Mesenchymal stem cell (in vitro differentiated cells and primary cell): ENCODE measurements around the gene DMGDH.

Source experiments
- DNase-seq: peaks from one replicate; pipeline ENCODE4 v3.0.0-alpha.2; 2013
- H2AFZ ChIP-seq: one replicate; pipeline ENCODE4 v1.6.1; 2013; ENCODE audit warnings: low read depth, mild to moderate bottlenecking, control low read depth, inconsistent platforms, low read length, moderate library complexity
- H2AK5ac ChIP-seq: 2 replicates; pipeline ENCODE4 v1.6.1; 2013; ENCODE audit warnings: low read length, moderate library complexity, mild to moderate bottlenecking, inconsistent platforms; ENCODE audit not compliant: severe bottlenecking
- H2BK120ac ChIP-seq: one replicate; pipeline ENCODE4 v1.6.1; 2013; ENCODE audit warnings: low read depth, mild to moderate bottlenecking, inconsistent platforms, low read length, moderate library complexity
- H2BK12ac ChIP-seq, 2 experiments: one replicate each; pipeline ENCODE4 v1.6.1; 2013; ENCODE audit warnings: inconsistent platforms in 2 of 2, low read length in 2 of 2, mild to moderate bottlenecking in 2 of 2, moderate library complexity in 2 of 2, control low read depth in 1 of 2
- H2BK15ac ChIP-seq: one replicate; pipeline ENCODE4 v1.6.1; 2013; ENCODE audit warnings: mild to moderate bottlenecking, low read depth, inconsistent platforms; ENCODE audit not compliant: poor library complexity, severe bottlenecking
- H2BK5ac ChIP-seq: 2 replicates; pipeline ENCODE4 v1.6.1; 2013; ENCODE audit warnings: low read depth, mild to moderate bottlenecking, low read length, control low read depth, inconsistent platforms; ENCODE audit not compliant: poor library complexity, severe bottlenecking
- H3K14ac ChIP-seq, 2 experiments: one replicate each; pipeline ENCODE4 v1.6.1; 2013; ENCODE audit warnings: inconsistent platforms in 2 of 2, low read length in 2 of 2, control low read depth in 1 of 2, mild to moderate bottlenecking in 1 of 2, moderate library complexity in 1 of 2
- H3K18ac ChIP-seq, 2 experiments: one replicate each; pipeline ENCODE4 v1.6.1; 2013; ENCODE audit warnings: inconsistent platforms in 2 of 2, low read length in 2 of 2, control low read depth in 1 of 2, low read depth in 1 of 2, mild to moderate bottlenecking in 1 of 2
- H3K23ac ChIP-seq, 2 experiments: one replicate each; pipeline ENCODE4 v1.6.1; 2013; ENCODE audit warnings: inconsistent platforms in 2 of 2, low read length in 2 of 2, mild to moderate bottlenecking in 2 of 2, moderate library complexity in 2 of 2, control low read depth in 1 of 2
- H3K27ac ChIP-seq: 2 replicates; pipeline ENCODE4 v1.5.1; 2013; ENCODE audit warnings: mild to moderate bottlenecking, moderate library complexity, low read length, control low read depth, inconsistent platforms; ENCODE audit not compliant: poor library complexity, severe bottlenecking
- H3K27me3 ChIP-seq, 2 experiments: 2 replicates each; pipeline versions ENCODE4 v1.6.1 to v1.7.0; 2013; ENCODE audit warnings: low read length in 2 of 2, mild to moderate bottlenecking in 2 of 2, moderate library complexity in 2 of 2, control low read depth in 1 of 2, inconsistent platforms in 1 of 2; ENCODE audit not compliant: control insufficient read depth in 1 of 2, insufficient read depth in 1 of 2
- H3K36me3 ChIP-seq, 2 experiments: 2 replicates each; pipeline versions ENCODE4 v1.6.1 to v1.7.0; 2013; ENCODE audit warnings: low read length in 2 of 2, control low read depth in 1 of 2, inconsistent platforms in 1 of 2, low read depth in 1 of 2, mild to moderate bottlenecking in 1 of 2; ENCODE audit not compliant: insufficient read depth in 2 of 2, control insufficient read depth in 1 of 2
- H3K4ac ChIP-seq, 2 experiments: one replicate each; pipeline ENCODE4 v1.6.1; 2013; ENCODE audit warnings: inconsistent platforms in 2 of 2, low read length in 2 of 2, mild to moderate bottlenecking in 2 of 2, moderate library complexity in 2 of 2, control low read depth in 1 of 2, low read depth in 1 of 2
- H3K4me1 ChIP-seq: 2 replicates; pipeline ENCODE4 v1.6.1; 2013; ENCODE audit warnings: low read depth, low read length, control low read depth; ENCODE audit not compliant: control insufficient read depth, insufficient read depth
- H3K4me2 ChIP-seq: 2 replicates; pipeline ENCODE4 v1.6.1; 2013; ENCODE audit warnings: low read length, mild to moderate bottlenecking, inconsistent platforms; ENCODE audit not compliant: poor library complexity, severe bottlenecking
- H3K4me3 ChIP-seq, 2 experiments: 2 replicates each; pipeline versions ENCODE4 v1.5.1 to v1.7.0; 2013; ENCODE audit warnings: low read length in 2 of 2, mild to moderate bottlenecking in 2 of 2, control low read depth in 1 of 2, low read depth in 1 of 2; ENCODE audit not compliant: insufficient read depth in 1 of 2
- H3K79me1 ChIP-seq: replicated peaks from 2 replicates; pipeline ENCODE4 v1.6.1; 2013; ENCODE audit warnings: mild to moderate bottlenecking, control low read depth, low read length, inconsistent platforms; ENCODE audit not compliant: poor library complexity, severe bottlenecking
- H3K9ac ChIP-seq: 2 replicates; pipeline ENCODE4 v1.7.0; 2013; ENCODE audit warnings: mild to moderate bottlenecking, low read length, moderate library complexity
- H3K9me3 ChIP-seq: 2 replicates; pipeline ENCODE4 v1.7.0; 2013; ENCODE audit warnings: mild to moderate bottlenecking, low read length; ENCODE audit not compliant: control insufficient read depth
- H4K8ac ChIP-seq: one replicate; pipeline ENCODE4 v1.6.1; 2013; ENCODE audit warnings: inconsistent platforms, mild to moderate bottlenecking, low read length, moderate library complexity
- H4K91ac ChIP-seq: one replicate; pipeline ENCODE4 v1.6.1; 2013; ENCODE audit warnings: mild to moderate bottlenecking, low read length, inconsistent platforms
- WGBS: methylation state at CpG from one replicate; pipeline ENCODE4 v1.1.7; 2013; ENCODE audit warnings: mixed read lengths; 5-methylcytosine and 5-hydroxymethylcytosine counted together

The DMGDH gene

DNA sequence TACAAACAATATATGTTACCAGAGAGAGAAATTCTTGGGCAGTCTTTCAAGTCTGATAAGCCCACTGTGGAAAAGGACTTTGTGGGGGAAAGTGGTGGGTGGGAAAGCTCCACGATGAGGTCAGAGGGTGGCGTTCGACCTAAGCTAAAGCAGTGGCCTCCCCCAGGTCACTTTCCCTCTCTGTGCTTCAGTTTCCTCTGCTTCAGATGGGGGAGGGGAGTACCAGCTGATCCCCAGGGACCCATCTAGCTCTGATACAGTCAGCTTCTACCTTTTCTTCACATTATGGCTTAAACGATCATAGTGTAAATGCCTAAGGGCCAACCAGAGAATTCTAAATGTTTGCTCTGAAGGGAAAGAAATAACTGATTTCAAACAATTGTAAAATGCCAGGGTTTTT, 47.7 kb downstream of the DMGDH start:
- Histone ChIP-seq H3K27ac (no peak overlapping the region), H2BK120ac (no peak overlapping the region), H3K4me3 (no peak overlapping the region), H3K14ac (no peak overlapping the region), H2BK12ac (no peak overlapping the region), H3K27me3 (no peaks in the 10 kb centered on the region), H3K9me3 (no peaks in the 10 kb centered on the region), H3K4me2 (no peak overlapping the region), H3K36me3 (no peaks in the 10 kb centered on the region), H3K9ac (peak overlapping the region; percentile 80), H3K4ac (no peak overlapping the region), H4K8ac (peak overlapping the region; percentile 52), H2AK5ac (peak overlapping the region; percentile 35), H3K23ac (no peak overlapping the region), H3K18ac (peak overlapping the region in 1 of 2 experiments; percentile 37), H3K4me1 (peaks cover 3% of the 10 kb centered on the region), H2BK5ac (no peak overlapping the region), H2BK15ac (no peak overlapping the region), H3K79me1 (no peaks in the 10 kb centered on the region), H4K91ac (no peak overlapping the region), H2AFZ (no peak overlapping the region)
- WGBS: 56% methylated on average over 4 of the region's 4 CpGs
- no peak for DNase-seq

GRCh38 chr5:79020861-79021561, 48.5 kb downstream of the DMGDH start:
- peaks cover 3% of the 10 kb centered on the region for H3K4me1 ChIP-seq
- H2AFZ ChIP-seq: no peak overlapping the region
- no peak overlapping the region for H3K23ac ChIP-seq
- no peaks in the 10 kb centered on the region for H3K79me1 ChIP-seq
- H2BK5ac ChIP-seq: no peak overlapping the region
- peak overlapping the region in 1 of 2 experiments; percentile 55 for H3K4me3 ChIP-seq
- no peak overlapping the region for H2BK15ac ChIP-seq
- H2AK5ac ChIP-seq: no peak overlapping the region
- H3K18ac ChIP-seq: no peak overlapping the region
- no peak overlapping the region for H2BK120ac ChIP-seq
- peak overlapping the region; percentile 80 for H3K9ac ChIP-seq
- no peaks in the 10 kb centered on the region for H3K27me3 ChIP-seq
- peak overlapping the region; percentile 53 for H3K27ac ChIP-seq
- no peaks in the 10 kb centered on the region for H3K9me3 ChIP-seq
- no peak overlapping the region for H4K8ac ChIP-seq
- WGBS: 34% methylated on average over 13 of the region's 14 CpGs
- H2BK12ac ChIP-seq: no peak overlapping the region
- H4K91ac ChIP-seq: no peak overlapping the region
- peak; percentile 65 for DNase-seq
- H3K14ac ChIP-seq: no peak overlapping the region
- H3K36me3 ChIP-seq: no peaks in the 10 kb centered on the region
- H3K4ac ChIP-seq: no peak overlapping the region
- no peak overlapping the region for H3K4me2 ChIP-seq

- Histone ChIP-seq H3K27ac (no peak overlapping the region), H3K18ac (no peak overlapping the region), H3K4me2 (no peak overlapping the region), H3K4me3 (no peak overlapping the region), H2AK5ac (no peak overlapping the region), H2BK5ac (no peak overlapping the region), H3K36me3 (no peaks in the 10 kb centered on the region), H3K4me1 (no peaks in the 10 kb centered on the region), H3K14ac (no peak overlapping the region), H2BK15ac (no peak overlapping the region), H4K91ac (no peak overlapping the region), H3K9ac (no peak overlapping the region), H2AFZ (no peak overlapping the region), H2BK12ac (no peak overlapping the region), H3K9me3 (peaks cover 4% of the 10 kb centered on the region), H2BK120ac (no peak overlapping the region), H3K4ac (no peak overlapping the region), H4K8ac (no peak overlapping the region), H3K23ac (no peak overlapping the region), H3K27me3 (no peaks in the 10 kb centered on the region), H3K79me1 (no peaks in the 10 kb centered on the region)
- DNase-seq: no peak
- WGBS: 80% methylated on average over 2 of the region's 2 CpGs
These were observed 54.8 kb downstream of the DMGDH start for GRCh38 chr5:79014631-79015030.

DNA sequence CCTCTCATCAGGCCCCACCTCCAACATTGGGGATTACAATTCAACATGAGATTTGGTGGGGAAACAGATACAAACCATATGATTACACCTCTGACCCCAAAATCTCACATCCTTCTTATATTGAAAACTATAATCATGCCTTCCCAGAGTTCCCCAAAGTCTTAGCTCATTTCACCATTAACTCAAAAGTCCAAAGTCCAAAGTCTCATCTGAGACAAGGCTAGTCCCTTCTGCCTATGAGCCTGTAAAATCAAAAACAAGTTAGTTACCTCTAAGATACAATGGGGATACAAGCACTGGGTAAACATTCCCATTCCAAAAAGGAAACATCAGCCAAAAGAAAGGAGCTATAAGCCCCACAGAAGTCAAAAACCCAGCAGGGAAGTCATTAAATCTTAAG, 57.6 kb downstream of the DMGDH start:
- Histone ChIP-seq H3K14ac (no peak overlapping the region), H3K27ac (no peak overlapping the region), H3K4me3 (no peak overlapping the region), H3K9me3 (peaks cover 4% of the 10 kb centered on the region), H3K23ac (no peak overlapping the region), H3K4me2 (no peak overlapping the region), H4K91ac (no peak overlapping the region), H2BK15ac (no peak overlapping the region), H2BK120ac (no peak overlapping the region), H2BK12ac (no peak overlapping the region), H3K9ac (no peak overlapping the region), H2AFZ (no peak overlapping the region), H2AK5ac (no peak overlapping the region), H3K18ac (no peak overlapping the region), H3K79me1 (no peaks in the 10 kb centered on the region), H4K8ac (no peak overlapping the region), H3K4me1 (no peaks in the 10 kb centered on the region), H2BK5ac (no peak overlapping the region), H3K36me3 (no peaks in the 10 kb centered on the region), H3K27me3 (no peaks in the 10 kb centered on the region), H3K4ac (no peak overlapping the region)
- no peak for DNase-seq
